ENCODE results near the gene LINGO1.
A peak's percentile ranks its signal among the peaks of the same experiment; 100 is the strongest.

LINGO1 gene

DNA sequence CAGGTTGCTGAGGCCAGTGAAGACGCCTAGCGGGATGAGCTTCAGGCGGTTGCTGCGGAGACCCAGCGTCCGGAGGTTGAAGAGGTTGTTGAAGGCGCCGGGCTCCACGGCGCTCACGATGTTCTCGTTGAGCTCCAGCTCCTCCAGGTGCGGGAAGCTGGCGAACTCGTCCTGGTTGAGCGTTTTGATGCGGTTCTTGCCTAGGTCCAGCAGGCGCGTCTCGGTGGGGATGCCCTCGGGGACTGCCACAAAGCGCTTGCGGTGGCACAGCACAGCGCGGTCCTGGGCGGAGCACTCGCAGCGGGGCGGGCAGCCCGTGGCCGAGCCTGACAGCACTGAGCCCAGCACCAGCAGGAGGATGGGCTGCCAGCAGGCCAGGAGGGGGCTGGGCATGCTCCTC, 17.2 kb downstream of the LINGO1 start:
- no peak for DNase-seq (ENCODE audit: low read depth)

DNA sequence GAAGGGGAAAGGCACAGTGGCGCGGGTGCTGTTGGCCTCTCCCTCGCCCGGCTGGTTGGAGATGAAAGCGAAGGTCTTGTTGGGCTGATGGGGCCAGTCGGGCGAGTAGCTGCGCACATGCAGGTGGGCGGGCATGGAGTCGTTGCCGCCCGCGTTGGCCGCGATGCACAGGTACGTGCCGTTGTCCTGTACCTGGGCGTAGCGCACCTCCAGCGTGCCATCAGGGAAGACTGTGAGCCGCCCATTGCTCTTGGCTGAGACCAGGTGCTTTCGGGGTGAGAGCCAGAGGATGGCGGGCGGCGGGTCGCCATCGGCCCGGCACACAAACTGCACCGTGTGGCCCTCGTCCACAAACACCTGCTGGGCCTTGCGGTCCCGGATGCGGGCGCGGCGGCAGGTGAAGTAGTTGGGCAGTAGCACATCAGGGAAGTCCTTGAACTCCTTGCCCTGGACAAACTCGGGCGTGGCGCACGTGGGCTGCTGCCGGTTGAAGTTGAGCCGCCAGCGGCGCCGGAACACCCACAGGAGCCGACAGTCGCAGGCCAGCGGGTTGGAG, 18.4 kb downstream of the LINGO1 start:
- DNase-seq (ENCODE audit: low read depth), result no peak

- no peak for DNase-seq (ENCODE audit: low read depth)
These were observed 18.9 kb downstream of the LINGO1 start for GRCh38 chr15:77613814-77614213.

- no peak for DNase-seq (ENCODE audit: low read depth)
These were observed 19.6 kb downstream of the LINGO1 start for GRCh38 chr15:77612958-77613601.

DNA sequence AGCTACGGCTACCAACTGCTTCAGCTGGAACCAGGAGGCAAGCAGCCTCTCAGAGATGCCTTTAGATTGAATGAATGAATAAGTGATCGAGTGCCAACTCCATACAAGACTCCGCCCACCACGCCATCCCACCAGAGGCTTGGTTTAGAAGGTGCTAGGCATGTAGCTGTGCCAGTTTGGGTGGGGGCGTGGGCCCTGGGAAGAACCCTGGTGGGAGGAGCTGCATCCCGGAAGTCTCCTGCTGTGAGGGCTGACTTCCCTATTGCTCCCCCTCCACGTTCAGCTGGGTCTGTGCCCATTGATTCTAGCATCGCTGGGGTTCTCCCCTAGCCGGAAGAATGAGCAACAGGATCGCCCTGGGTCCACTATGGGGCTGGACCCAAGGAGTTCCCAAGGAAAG, 20.9 kb downstream of the LINGO1 start:
- no peak for DNase-seq (ENCODE audit: low read depth)

- no peak for DNase-seq (ENCODE audit: low read depth)
These were observed 22.0 kb downstream of the LINGO1 start for GRCh38 chr15:77610731-77611130.

DNA sequence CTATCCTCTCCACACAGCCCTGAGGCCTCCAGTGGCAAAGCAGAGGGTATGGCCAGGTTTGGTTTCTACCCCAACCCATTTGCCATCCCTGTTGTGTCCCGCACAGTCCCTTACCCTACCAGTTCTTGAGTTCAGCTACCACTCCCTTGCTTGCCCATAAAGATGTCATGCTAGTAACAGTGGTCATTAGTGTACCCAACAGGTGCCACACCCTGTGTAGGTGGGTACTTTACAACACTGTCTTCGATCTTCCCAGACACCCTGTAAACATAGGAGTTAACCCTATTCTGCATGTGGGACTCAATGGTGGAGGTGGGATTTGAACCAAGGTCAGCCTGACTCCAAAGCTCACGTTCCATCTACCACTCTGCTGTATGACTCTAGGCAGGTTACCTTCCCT, 23.2 kb downstream of the LINGO1 start:
- no peak for DNase-seq (ENCODE audit: low read depth)

DNA sequence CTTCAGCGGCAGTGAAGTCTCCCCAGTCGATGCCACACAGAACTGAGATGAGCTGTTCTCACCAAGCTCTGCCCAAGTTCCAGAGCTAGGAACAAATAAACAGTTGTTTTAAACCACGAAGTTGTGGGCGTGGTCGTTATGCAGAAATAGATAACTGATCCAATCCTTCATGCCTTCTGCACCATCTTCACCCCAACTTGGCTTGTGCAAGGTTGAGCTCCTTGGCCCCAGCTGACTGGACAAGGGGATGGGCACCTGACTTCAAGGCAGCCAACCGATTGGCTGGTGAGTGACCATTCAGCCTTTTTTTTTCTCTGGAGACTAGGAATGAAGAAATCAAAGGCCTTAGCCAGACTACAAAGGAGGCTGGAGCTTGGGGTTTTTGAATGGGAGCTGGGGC, 23.9 kb downstream of the LINGO1 start:
- DNase-seq (ENCODE audit: low read depth), result no peak

DNA sequence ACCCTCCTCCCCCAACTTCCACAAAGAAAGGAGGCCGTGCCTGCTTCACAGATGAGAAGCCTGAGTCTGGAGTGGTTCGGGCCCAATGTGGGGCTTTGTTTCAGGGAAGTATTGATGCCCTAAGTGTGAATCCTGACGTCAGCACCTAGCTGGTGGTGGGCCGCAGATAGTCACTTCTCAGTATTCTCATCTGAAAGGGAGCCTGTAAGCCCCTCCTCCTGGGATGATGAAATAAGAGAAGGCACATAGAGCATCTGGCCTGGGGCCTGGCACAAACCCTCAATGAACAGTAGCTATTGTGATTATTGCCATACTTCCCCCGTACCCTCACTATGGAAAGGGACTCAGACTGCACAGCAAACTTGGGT, 24.8 kb downstream of the LINGO1 start:
- DNase-seq (ENCODE audit: low read depth), result no peak

GRCh38 chr15:77607111-77607893, 25.4 kb downstream of the LINGO1 start:
- DNase-seq (ENCODE audit: low read depth), result peak; percentile 22

DNA sequence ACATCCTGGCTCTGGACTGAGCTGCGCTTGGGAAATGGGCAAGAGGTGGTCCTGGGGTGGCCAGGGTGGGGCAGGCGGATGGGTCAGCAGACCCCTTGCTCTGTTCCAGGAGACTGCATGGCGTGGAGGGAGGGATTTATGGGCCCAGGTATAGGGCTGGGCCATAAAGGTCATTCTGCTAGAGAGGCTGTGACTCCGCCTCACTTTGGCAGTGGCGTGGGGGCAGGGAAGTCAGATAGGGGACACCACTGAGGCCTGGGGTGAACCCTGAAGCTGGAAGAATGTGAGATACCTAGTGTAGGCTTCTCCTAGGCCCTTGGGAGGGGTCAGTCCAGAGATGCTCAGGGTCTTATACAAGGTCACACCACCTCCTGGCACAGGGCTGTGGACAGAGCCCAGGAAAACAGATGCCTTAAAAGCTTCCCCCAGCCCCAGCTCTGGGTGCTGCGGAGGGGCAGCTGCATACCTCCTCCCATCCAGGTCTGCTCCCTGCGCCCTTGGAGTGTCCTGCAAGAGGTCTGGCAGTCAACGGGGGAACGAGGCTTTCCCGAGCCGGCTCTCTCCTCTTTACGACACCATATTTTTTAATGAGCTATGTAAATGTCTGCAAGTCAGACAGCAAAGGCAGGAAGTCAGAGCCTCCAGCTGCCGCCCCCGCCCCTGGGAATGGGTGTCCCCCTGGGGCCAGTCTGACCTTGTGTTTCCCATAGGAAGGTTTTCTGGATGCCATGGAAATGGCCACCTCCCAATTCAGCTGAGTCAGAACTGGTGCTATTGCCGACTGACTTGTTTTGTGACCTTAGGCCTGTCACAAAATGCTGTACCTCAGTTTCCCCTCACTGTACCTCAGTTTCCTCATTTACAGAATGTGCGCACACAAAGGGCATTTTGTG, 26.3 kb downstream of the LINGO1 start:
- DNase-seq (ENCODE audit: low read depth), result no peak

- no peak for DNase-seq (ENCODE audit: low read depth)
These were observed 27.2 kb downstream of the LINGO1 start for GRCh38 chr15:77605547-77605946.

DNA sequence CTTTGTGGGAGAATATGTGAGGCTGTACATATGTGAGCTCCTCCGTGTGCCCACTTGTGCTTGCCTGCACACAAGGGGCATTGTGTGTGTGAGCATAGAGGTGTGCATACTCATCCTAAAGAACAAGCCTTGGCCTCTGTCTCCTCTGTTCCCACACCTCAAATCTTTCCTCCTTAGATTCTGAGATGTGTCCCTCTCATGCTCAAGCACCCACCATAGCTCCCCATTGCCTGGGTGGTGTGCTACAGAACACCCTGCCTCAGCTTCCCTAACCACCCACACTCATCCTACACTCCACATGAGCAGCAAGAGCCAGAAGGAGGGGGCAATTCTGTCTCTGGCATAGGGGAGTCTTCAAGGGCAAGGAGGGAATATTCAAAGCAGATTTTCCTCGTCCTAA, 27.7 kb downstream of the LINGO1 start:
- no peak for DNase-seq (ENCODE audit: low read depth)

DNA sequence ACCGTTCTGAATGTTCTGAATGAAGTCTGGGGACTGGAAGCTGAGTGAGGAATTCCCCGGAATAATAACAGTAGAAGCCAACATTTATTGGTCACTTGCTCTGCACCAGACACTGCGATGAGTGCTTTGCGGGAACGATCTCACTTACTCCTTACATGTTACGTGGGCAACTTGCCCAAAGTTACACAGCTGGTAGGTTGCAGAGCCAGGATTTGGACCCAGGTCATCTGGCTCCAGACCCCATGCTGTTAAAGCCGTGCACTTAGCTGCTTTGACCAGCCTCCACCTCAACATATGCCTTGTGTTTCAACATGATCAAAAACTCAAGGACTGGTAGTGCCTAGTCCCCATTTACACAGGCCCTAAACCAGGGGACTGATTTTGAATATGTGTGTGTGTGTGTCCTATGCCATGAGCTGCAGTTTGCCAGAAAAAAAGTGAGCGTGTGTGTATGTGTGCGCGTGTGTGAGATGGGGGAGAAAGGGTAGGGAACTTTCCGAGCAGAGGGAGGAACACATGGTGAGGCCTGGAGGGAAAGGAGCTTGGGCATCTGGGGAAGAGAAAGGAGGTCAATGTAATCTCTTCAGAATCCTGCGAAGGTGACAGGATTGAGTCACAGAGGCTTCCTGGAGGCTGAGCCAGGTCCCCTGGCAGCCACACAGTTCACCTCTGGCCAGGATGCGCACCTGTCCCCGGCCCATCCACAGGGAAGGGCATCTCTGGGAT, 28.9 kb downstream of the LINGO1 start:
- no peak for DNase-seq (ENCODE audit: low read depth)

DNA sequence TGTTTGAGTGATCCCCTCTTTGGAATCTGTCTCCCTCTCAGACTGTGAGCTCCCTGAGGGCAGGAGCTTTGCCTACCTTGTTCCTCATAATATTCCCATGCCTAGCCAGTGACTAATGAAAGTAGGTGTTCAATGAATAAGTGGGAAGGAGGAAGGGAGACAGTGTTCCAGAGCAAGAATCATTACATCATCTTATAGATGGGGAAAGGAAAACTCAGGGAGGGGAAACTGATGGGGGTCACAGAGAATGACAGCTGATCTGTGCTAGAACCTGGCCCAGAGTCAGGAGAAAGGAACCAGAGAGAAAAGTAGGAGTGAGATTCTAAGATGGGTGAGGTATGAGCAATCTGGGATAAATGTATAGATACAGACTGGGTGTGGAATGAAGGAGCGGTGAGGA, 29.9 kb downstream of the LINGO1 start:
- no peak for DNase-seq (ENCODE audit: low read depth)

DNA sequence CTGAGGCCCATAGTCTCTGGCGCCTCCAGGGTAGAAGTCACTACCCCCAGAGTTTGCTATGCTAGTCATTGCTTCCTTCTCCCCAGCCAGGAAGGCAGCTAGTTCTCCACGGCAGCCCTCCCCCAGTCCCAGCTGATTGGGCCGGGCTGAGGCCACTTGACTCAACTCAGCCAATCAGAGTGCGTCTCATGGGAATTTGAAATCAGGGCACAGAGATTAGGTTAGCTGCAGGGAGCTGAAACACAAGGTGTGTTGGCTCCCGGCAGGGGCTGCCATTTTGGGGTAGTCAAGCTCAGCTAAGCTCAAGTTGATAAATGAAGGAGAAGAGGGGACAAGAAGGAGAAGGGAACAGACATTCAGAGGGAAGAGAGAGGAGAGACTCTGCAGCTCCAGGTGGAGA, 32.8 kb downstream of the LINGO1 start:
- DNase-seq (ENCODE audit: low read depth), result no peak

DNA sequence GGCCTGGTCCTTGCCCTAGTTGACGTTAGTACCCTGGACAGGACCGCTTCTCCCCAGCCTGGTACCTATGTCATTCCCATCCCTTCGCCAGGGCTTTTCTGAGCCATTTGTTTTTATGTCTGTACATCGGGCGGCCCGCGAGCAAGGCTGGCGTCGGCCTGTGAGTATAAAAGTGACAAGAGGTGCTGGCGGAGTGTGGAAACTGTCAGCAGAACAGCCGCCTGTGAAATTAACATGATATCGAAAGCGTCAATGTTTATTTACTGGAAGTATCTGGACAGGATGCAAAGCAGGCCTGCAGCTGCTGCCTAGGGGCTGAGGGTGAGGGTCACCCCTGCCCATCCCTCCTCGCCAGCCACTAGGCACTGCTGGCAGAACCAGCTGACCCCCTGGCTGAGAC, 33.4 kb downstream of the LINGO1 start:
- no peak for DNase-seq (ENCODE audit: low read depth)

- DNase-seq (ENCODE audit: low read depth), result no peak
These were observed 34.1 kb downstream of the LINGO1 start for GRCh38 chr15:77598644-77599043.

DNA sequence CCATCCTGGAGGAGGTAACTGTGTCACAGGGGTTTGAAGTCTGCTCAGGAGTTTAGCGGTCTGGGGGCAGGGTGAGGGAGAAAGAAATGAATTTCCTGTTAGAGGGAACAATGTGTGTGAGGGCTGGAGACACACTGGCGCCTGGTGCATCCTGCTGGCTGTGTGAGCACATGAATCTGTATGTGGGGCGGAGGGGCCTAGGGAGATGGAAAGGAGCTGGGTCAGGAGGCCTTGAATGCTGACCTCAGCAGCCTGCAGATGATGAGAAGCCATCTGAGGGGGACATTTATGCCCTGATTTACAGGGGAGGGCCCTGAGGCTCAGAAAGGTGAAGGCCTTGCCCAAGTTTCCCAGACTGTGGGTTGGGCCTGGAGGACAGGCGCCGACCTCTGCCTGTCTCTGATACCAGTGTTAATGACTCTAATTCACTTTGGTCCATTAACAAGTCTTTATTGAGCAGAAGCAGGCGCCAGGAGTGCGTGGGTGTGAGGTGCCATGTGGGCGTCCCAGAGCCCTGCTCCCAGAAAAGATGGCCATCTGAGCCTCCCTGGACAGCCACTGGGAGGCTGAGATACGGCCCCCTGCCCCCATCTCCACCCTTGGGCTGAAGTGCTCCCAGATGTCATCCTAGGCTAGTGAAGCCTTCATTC, 34.8 kb downstream of the LINGO1 start:
- no peak for DNase-seq (ENCODE audit: low read depth)

DNA sequence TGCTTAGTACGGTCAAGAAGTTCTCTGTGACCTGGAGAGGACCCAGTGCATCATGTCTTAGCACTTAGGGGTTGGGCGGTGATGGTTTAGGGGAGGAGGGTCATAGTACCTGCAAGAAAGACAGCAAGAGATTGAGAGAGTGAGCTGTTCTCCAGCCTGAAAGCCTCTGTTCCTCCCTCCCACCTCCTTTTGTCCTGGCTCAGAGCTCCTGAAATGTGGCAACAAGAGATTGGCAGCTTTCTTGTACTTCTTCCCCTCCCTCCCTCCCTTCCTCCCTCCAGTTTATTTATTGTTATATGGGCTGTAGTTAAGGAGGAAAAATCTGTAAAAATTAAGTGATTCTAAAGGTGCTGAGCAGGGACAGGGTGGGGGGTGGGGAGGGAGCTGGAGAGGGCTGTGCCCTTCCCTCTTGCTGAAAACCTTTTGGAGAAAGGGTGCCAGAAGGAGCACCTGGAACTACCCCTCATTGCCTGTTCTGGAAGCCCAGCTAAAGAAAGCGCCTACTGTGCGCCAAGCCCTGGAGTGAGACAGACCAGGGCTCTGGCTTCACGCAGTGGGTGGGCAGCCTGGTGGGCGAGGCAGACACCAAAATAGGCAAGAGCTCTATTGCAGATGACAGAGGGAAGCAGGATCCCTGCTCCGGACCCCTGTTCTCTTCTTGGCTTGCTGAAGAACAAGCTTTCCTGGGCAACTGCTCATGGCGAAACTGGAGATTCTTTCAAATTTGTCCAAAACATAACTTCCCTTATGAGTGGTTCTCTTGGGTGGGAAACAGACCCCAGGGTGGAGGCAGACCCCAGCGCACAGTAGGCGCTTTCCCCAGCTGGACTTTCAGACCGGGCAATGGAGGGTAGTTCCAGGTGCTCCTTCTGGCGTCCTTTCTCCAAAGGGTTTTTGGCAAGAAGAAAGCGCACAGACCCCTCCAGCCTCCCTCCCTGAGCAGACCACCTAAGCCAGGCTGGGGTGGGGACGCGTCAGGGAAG, 35.6 kb downstream of the LINGO1 start:
- DNase-seq (ENCODE audit: low read depth), result no peak

All from GM04503 (cell line).